Calu3 (cell line): ENCODE results near the gene PPP2R2C. TPM values are rescaled to one million over a fixed set of nuclear protein-coding genes. Genes with fewer than 3 reads are reported as not detected.

Experiments
- BruUV-seq: library from RNA; stranded (reverse); fragments of 400-500 nt; replicated peaks from 2 replicates; lab custom pipeline; 2021; lab: Mats Ljungman, UMichigan
- CTCF ChIA-PET: fragments of 300-600 bp; sonication (Branson Sonifier 250); formaldehyde crosslinking; loops from one replicate; lab custom pipeline; 2022; ENCODE audit warnings: antibody characterized with exemption; lab: Charles Lee
- DNase-seq: peaks from one replicate; pipeline ENCODE4 v3.0.0; 2022
- H3K27ac Mint-ChIP-seq: one replicate; pipeline ENCODE4 v1.8.0; 2022; ENCODE audit warnings: mixed read lengths; ENCODE audit not compliant: unreplicated experiment
- H3K27me3 Mint-ChIP-seq: one replicate; pipeline ENCODE4 v1.8.0; 2022; ENCODE audit warnings: mixed read lengths; ENCODE audit not compliant: unreplicated experiment
- H3K36me3 Mint-ChIP-seq: one replicate; pipeline ENCODE4 v1.8.0; 2022; ENCODE audit warnings: mild to moderate bottlenecking, moderate library complexity, mixed read lengths; ENCODE audit not compliant: insufficient read depth, unreplicated experiment
- H3K4me1 Mint-ChIP-seq: one replicate; pipeline ENCODE4 v1.8.0; 2022; ENCODE audit warnings: mild to moderate bottlenecking, low read depth, mixed read lengths; ENCODE audit not compliant: unreplicated experiment
- H3K4me3 Mint-ChIP-seq: one replicate; pipeline ENCODE4 v1.8.0; 2022; ENCODE audit warnings: mild to moderate bottlenecking, low read depth, moderate library complexity, mixed read lengths; ENCODE audit not compliant: unreplicated experiment
- H3K9me3 Mint-ChIP-seq: one replicate; pipeline ENCODE4 v1.8.0; 2022; ENCODE audit warnings: low read depth, mixed read lengths; ENCODE audit not compliant: unreplicated experiment
- CTCF ChIP-seq: fragments of 200-600 bp; IDR thresholded peaks from one replicate; pipeline ENCODE4 v1.8.0; 2022; ENCODE audit warnings: antibody characterized with exemption; ENCODE audit not compliant: unreplicated experiment
- intact Hi-C: fragments of 100-400 bp; cut with micrococcal nuclease; formaldehyde crosslinking; loops from one replicate; pipeline ENCODE4 v1.10.0; 2022; ENCODE audit not compliant: unreplicated experiment
- total RNA-seq: library from RNA; stranded (reverse); gene quantifications from 2 replicates; pipeline ENCODE4 v1.2.3, GENCODE V29; 2022

Gene PPP2R2C
- total RNA-seq, 1 experiment from 2014 or later = 9.4 TPM

GRCh38 chr4:6470502-6471306, 1.7 kb downstream of the PPP2R2C start:
- peak; percentile 49 for DNase-seq
- intact Hi-C loops = no loop called here
- H3K9me3 Mint-ChIP-seq = no peaks in the 10 kb centered on the region
- no peaks in the 10 kb centered on the region for H3K4me1 Mint-ChIP-seq
- H3K36me3 Mint-ChIP-seq = peaks cover 10% of the 10 kb centered on the region
- CTCF ChIA-PET = no interaction called here
- no peak overlapping the region for H3K27ac Mint-ChIP-seq
- no peak for TF ChIP-seq CTCF
- H3K27me3 Mint-ChIP-seq = peaks cover 22% of the 10 kb centered on the region
- peak overlapping the region; percentile 63 for H3K4me3 Mint-ChIP-seq
- BruUV-seq = no TSS peak

- intact Hi-C loops = no loop called here
- peak overlapping the region; percentile 63 for H3K4me3 Mint-ChIP-seq
- H3K36me3 Mint-ChIP-seq = peaks cover 10% of the 10 kb centered on the region
- no TSS peak for BruUV-seq
- no peak for DNase-seq
- H3K4me1 Mint-ChIP-seq = no peaks in the 10 kb centered on the region
- no peak for TF ChIP-seq CTCF
- H3K27ac Mint-ChIP-seq = no peak overlapping the region
- CTCF ChIA-PET = no interaction called here
- H3K9me3 Mint-ChIP-seq = no peaks in the 10 kb centered on the region
- peaks cover 15% of the 10 kb centered on the region for H3K27me3 Mint-ChIP-seq
Observed at GRCh38 chr4:6469898-6470501, 2.4 kb downstream of the PPP2R2C start.

GRCh38 chr4:6469144-6469543, 3.3 kb downstream of the PPP2R2C start:
- Mint-ChIP-seq H3K36me3 (peaks cover 10% of the 10 kb centered on the region), H3K27ac (no peak overlapping the region), H3K4me3 (no peak overlapping the region), H3K27me3 (peaks cover 8% of the 10 kb centered on the region), H3K9me3 (no peaks in the 10 kb centered on the region), H3K4me1 (no peaks in the 10 kb centered on the region)
- intact Hi-C loops = no loop called here
- TF ChIP-seq CTCF = no peak
- BruUV-seq = no TSS peak
- DNase-seq = no peak
- CTCF ChIA-PET = no interaction called here

- Mint-ChIP-seq H3K4me3 (no peak overlapping the region), H3K4me1 (no peaks in the 10 kb centered on the region), H3K36me3 (peaks cover 10% of the 10 kb centered on the region), H3K27ac (no peak overlapping the region), H3K9me3 (no peaks in the 10 kb centered on the region), H3K27me3 (peaks cover 8% of the 10 kb centered on the region)
- no TSS peak for BruUV-seq
- TF ChIP-seq CTCF = no peak
- DNase-seq = no peak
- CTCF ChIA-PET = no interaction called here
- intact Hi-C loops = no loop called here
Observed at GRCh38 chr4:6468376-6468775, 4.0 kb downstream of the PPP2R2C start.
